IMR-90 (cell line): ENCODE data around the gene TBC1D10A. TPM values are rescaled to one million over a fixed set of nuclear protein-coding genes. Genes with fewer than 3 reads are reported as not detected.

Experiments used
- ATAC-seq: fragments of 200-7000 bp; cut with Tn5 transposase; 2 replicates; pipeline ENCODE4 v1.9.1; 2020; ENCODE audit warnings: low read depth, mild to moderate bottlenecking, moderate library complexity
- BruUV-seq: library from RNA; stranded (reverse); fragments of 400-500 nt; replicated peaks from 2 replicates; lab custom pipeline; 2021; lab: Mats Ljungman, UMichigan
- CTCF ChIA-PET: fragments of 300-600 bp; formaldehyde crosslinking; extraction: SDS; loops from one replicate; lab custom pipeline; 2021; ENCODE audit warnings: antibody characterized with exemption; lab: Yijun Ruan, JAX
- POLR2A ChIA-PET: fragments of 300-600 bp; sonication (Branson Sonifier 250); formaldehyde crosslinking; loops from one replicate; lab custom pipeline; 2022; ENCODE audit warnings: antibody characterized with exemption; ENCODE audit not compliant: unreplicated experiment; lab: Charles Lee
- DNase-seq: peaks from one replicate; pipeline ENCODE4 v3.0.0; 2013
- H2AFZ ChIP-seq: replicated peaks from 2 replicates; pipeline ENCODE3; 2013; ENCODE audit warnings: low read length, mild to moderate bottlenecking; ENCODE audit not compliant: poor library complexity
- H2AK5ac ChIP-seq: 2 replicates; pipeline ENCODE4 v1.6.1; 2013; ENCODE audit warnings: low read depth, low read length, inconsistent platforms
- H2AK9ac ChIP-seq: replicated peaks from 2 replicates; pipeline ENCODE3; 2013; ENCODE audit warnings: mild to moderate bottlenecking, low read depth, low read length, moderate library complexity; ENCODE audit not compliant: poor library complexity
- H2BK120ac ChIP-seq: 2 replicates; pipeline ENCODE4 v1.6.1; 2013; ENCODE audit warnings: low read depth, low read length, inconsistent platforms
- H2BK15ac ChIP-seq: 3 replicates; pipeline ENCODE4 v1.6.1; 2013; ENCODE audit warnings: low read depth, low read length, inconsistent platforms
- H2BK20ac ChIP-seq: 2 replicates; pipeline ENCODE4 v1.6.1; 2013; ENCODE audit warnings: low read depth, mild to moderate bottlenecking, inconsistent platforms, low read length, moderate library complexity
- H2BK5ac ChIP-seq: 2 replicates; pipeline ENCODE4 v1.6.1; 2013; ENCODE audit warnings: mild to moderate bottlenecking, low read depth, low read length, inconsistent platforms; ENCODE audit not compliant: poor library complexity, severe bottlenecking
- H3K14ac ChIP-seq: replicated peaks from 2 replicates; pipeline ENCODE4 v1.6.1; 2013; ENCODE audit warnings: low read depth, low read length, inconsistent platforms
- H3K18ac ChIP-seq: 2 replicates; pipeline ENCODE4 v1.6.1; 2013; ENCODE audit warnings: low read depth, low read length, control low read depth
- H3K23ac ChIP-seq: 2 replicates; pipeline ENCODE4 v1.6.1; 2013; ENCODE audit warnings: low read depth, low read length, inconsistent platforms
- H3K27ac ChIP-seq: 2 replicates; pipeline ENCODE4 v1.5.1; 2013; ENCODE audit warnings: mild to moderate bottlenecking, control low read depth, low read length; ENCODE audit not compliant: insufficient read depth
- H3K27me3 ChIP-seq: 2 replicates; pipeline ENCODE4 v1.6.1; 2013; ENCODE audit warnings: low read length; ENCODE audit not compliant: control insufficient read depth, insufficient read depth
- H3K36me3 ChIP-seq: 2 replicates; pipeline ENCODE4 v1.6.1; 2013; ENCODE audit warnings: low read length, mixed read lengths; ENCODE audit not compliant: control insufficient read depth, insufficient read depth
- H3K4ac ChIP-seq: 2 replicates; pipeline ENCODE4 v1.6.1; 2013; ENCODE audit warnings: low read depth, low read length, inconsistent platforms
- H3K4me1 ChIP-seq: 2 replicates; pipeline ENCODE4 v1.6.1; 2013; ENCODE audit warnings: low read length, mixed read lengths; ENCODE audit not compliant: control insufficient read depth, insufficient read depth
- H3K4me2 ChIP-seq: 2 replicates; pipeline ENCODE4 v1.6.1; 2013; ENCODE audit warnings: low read depth, mild to moderate bottlenecking, control low read depth, low read length, moderate library complexity
- H3K4me3 ChIP-seq: 2 replicates; pipeline ENCODE4 v1.5.1; 2013; ENCODE audit warnings: low read depth, mild to moderate bottlenecking, control low read depth, low read length, moderate library complexity; ENCODE audit not compliant: insufficient read depth
- H3K56ac ChIP-seq: 2 replicates; pipeline ENCODE4 v1.6.1; 2013; ENCODE audit warnings: low read length, inconsistent platforms; ENCODE audit not compliant: insufficient read depth; ENCODE audit errors: extremely low read depth
- H3K79me1 ChIP-seq, 2 experiments: 2 replicates each; pipeline ENCODE4 v1.6.1; 2013; ENCODE audit warnings: low read length in 2 of 2, inconsistent platforms in 1 of 2, low read depth in 1 of 2
- H3K9ac ChIP-seq: 2 replicates; pipeline ENCODE4 v1.6.1; 2013; ENCODE audit warnings: low read depth, low read length, control low read depth
- H3K9me1 ChIP-seq: 2 replicates; pipeline ENCODE4 v1.6.1; 2013; ENCODE audit warnings: low read length, inconsistent platforms; ENCODE audit not compliant: insufficient read depth
- H3K9me3 ChIP-seq: 2 replicates; pipeline ENCODE4 v1.6.1; 2013; ENCODE audit warnings: low read length; ENCODE audit not compliant: control insufficient read depth, insufficient read depth
- H4K20me1 ChIP-seq: 2 replicates; pipeline ENCODE4 v1.6.1; 2013; ENCODE audit warnings: low read length, inconsistent platforms; ENCODE audit not compliant: insufficient read depth
- H4K5ac ChIP-seq: 2 replicates; pipeline ENCODE4 v1.6.1; 2013; ENCODE audit warnings: mild to moderate bottlenecking, low read depth, low read length, control low read depth
- H4K8ac ChIP-seq, 2 experiments: 2 replicates each; pipeline ENCODE4 v1.6.1; 2013; ENCODE audit warnings: low read depth in 2 of 2, low read length in 2 of 2, control low read depth in 1 of 2, inconsistent platforms in 1 of 2
- H4K91ac ChIP-seq: 2 replicates; pipeline ENCODE4 v1.6.1; 2013; ENCODE audit warnings: low read depth, low read length, inconsistent platforms; ENCODE audit not compliant: insufficient read depth
- MAZ ChIP-seq: IDR thresholded peaks from 2 replicates; pipeline ENCODE4 v1.6.1; 2012; ENCODE audit warnings: low read depth, mild to moderate bottlenecking, low read length, improper control_type of control experiment, moderate library complexity, borderline replicate concordance
- WGBS, 2 experiments: methylation state at CpG; one replicate each; pipeline versions ENCODE4 v1.1.5 to v1.1.7; 2013; ENCODE audit warnings: missing lambda C conversion rate in 2 of 2; ENCODE audit not compliant: insufficient read length in 1 of 2; ENCODE audit errors: extremely low coverage in 2 of 2; 5-methylcytosine and 5-hydroxymethylcytosine counted together
- dilution Hi-C: fragments of 300-500 bp; cut with HindIII; formaldehyde crosslinking; loops from one replicate; pipeline ENCODE4 v1.14.3; 2018; ENCODE audit warnings: low sequenced_read_pairs; ENCODE audit not compliant: unreplicated experiment
- in situ Hi-C: fragments of 300-500 bp; cut with MboI; formaldehyde crosslinking; loops from 3 replicates; pipeline ENCODE4 v1.14.3; 2019; ENCODE audit warnings: low sequenced_read_pairs, inconsistent platforms, mixed read lengths
- intact Hi-C: fragments of 100-400 bp; cut with micrococcal nuclease; formaldehyde crosslinking; loops from 2 replicates; pipeline ENCODE4 v1.10.0; 2022
- polyA plus RNA-seq, 3 experiments: library from polyadenylated mRNA; depleted of rRNA; stranded (reverse); fragments of >200 nt; gene quantifications; 2 replicates each; pipeline ENCODE4 v1.2.3, GENCODE V29; 2012; ENCODE audit warnings: low replicate concordance in 1 of 3
- total RNA-seq: library from RNA; depleted of rRNA; stranded (reverse); fragments of >200 nt; gene quantifications from 2 replicates; pipeline ENCODE4 v1.2.3, GENCODE V29; 2012

TBC1D10A gene
- total and polyA plus RNA-seq, 2 of the 4 experiments (the other 2 are of a cell fraction): 16.3 to 33.1 TPM

DNA sequence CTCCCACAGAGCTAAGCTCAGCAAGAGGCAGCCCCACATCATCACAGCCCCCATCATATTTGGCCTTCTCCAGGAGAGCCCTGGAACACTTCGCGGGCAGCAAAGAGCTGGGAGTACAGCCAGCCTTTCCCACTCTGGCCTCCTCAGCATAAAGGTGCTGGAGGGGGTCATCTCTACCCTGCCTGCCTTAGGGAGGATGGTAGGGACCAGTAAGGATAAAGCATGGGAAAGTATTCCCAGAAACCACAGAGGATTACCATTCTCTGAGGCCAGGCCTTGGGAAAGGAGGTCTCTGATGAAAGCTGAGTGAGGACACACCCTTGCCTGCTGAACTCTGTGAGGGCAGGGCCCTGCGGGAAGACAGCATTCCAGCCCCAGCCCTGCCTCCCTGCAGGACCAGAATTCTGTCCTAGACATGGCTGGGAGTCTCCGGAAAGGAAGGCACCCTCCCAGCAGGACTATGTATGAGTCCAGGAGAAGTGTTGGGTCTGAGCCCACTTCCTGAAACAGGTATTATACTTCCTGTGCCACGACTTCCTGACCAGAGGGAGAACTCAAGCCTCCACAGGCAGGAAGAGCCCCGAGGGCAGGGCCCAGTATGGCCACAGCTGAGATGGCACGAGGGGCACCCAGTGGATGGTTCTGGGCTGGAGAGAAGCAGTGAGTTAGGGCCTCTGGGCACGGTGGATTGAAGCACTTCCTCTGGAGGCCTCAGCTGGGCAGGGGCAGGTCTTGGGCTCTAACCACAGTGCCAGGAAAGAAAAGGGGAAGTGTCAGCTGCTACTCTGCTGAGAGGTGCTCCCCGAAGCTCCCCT lies 24.5 kb downstream of the TBC1D10A start:
- no peak overlapping the region for H2BK15ac ChIP-seq
- peaks cover 62 to 68% of the 10 kb centered on the region in 2 experiments for H3K79me1 ChIP-seq
- H3K56ac ChIP-seq: no peak overlapping the region
- H3K27me3 ChIP-seq: no peaks in the 10 kb centered on the region
- H3K9me3 ChIP-seq: no peaks in the 10 kb centered on the region
- H2AK9ac ChIP-seq: no peak overlapping the region
- no peak overlapping the region for H2BK120ac ChIP-seq
- no peak overlapping the region for H3K14ac ChIP-seq
- peaks cover 13% of the 10 kb centered on the region for H3K4me1 ChIP-seq
- no TSS peak for BruUV-seq
- no peak overlapping the region for H3K4me2 ChIP-seq
- dilution Hi-C loops: no loop called here
- ATAC-seq (peak; percentile 68), DNase-seq (peak; percentile 59)
- ChIA-PET CTCF (no interaction called here), POLR2A (no interaction called here)
- WGBS, 2 experiments: no CpG with 5 or more reads among the region's 9 CpGs
- H3K9ac ChIP-seq: no peak overlapping the region
- H4K5ac ChIP-seq: no peak overlapping the region
- H4K20me1 ChIP-seq: peaks cover 45% of the 10 kb centered on the region
- H3K18ac ChIP-seq: no peak overlapping the region
- H2BK20ac ChIP-seq: no peak overlapping the region
- H2BK5ac ChIP-seq: no peak overlapping the region
- H3K36me3 ChIP-seq: peaks cover 56% of the 10 kb centered on the region
- no peak overlapping the region for H2AK5ac ChIP-seq
- H3K23ac ChIP-seq: no peak overlapping the region
- H4K8ac ChIP-seq: no peak overlapping the region
- H3K4ac ChIP-seq: no peak overlapping the region
- no peak for TF ChIP-seq MAZ
- in situ Hi-C loops: no loop called here
- no peak overlapping the region for H2AFZ ChIP-seq
- peaks cover 20% of the 10 kb centered on the region for H3K9me1 ChIP-seq
- intact Hi-C loops: no loop called here
- H3K27ac ChIP-seq: no peak overlapping the region
- no peak overlapping the region for H4K91ac ChIP-seq
- H3K4me3 ChIP-seq: no peak overlapping the region
